Measurements from ENCODE around the gene MME.

GRCh38 chr3:155196131-155197021, 116.3 kb downstream of the MME start:
- TF ChIP-seq EZH2 (IDR thresholded peaks at IDR 0.05; ENCODE audit: insufficient read depth, low read length) (no peak), CTCF (IDR thresholded peaks at IDR 0.05; ENCODE audit: insufficient read depth, low read depth, low read length) (no peak)

Data from astrocyte (in vitro differentiated cells and primary cell).